Measurements from ENCODE around the gene COL9A1. TPM values are rescaled to one million over a fixed set of nuclear protein-coding genes. Genes with fewer than 3 reads are reported as not detected.

Gene COL9A1
- total RNA-seq, 4 donors from 2014 or later: 0.66 to 2.3 (median 1.2) TPM; not detected in 1

DNA sequence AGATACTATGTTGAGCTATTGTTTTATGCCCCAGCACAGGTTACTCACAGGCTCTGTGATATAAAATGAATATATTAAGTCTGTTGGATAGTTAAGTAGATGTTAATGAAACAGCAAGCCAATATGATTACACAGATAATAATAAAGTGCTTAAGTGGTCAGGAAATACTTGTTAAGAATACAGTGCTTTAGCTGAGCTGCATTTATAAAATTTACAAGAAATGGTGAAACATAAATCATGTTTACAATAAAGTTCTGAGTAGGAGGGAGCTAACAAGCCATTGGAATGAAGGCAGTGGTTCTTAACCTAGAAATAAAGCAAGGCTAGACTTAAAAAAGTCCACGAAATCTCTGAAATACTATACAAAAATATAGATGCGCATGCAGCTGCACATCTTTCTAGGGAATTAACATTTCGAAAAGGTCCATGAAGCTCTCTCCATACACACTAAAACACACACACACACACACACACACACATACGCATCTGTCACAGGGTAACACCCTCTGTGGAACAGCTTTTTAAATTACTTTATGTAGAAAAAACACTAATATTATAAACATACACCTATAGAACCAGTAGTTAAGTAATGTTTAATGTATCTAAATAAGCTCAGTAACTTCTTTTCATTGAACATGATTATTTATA lies 87.3 kb downstream of the COL9A1 start:
- WGBS, 2 donors: 85% methylated on average over 4 of the region's 4 CpGs
- no peaks in the 10 kb centered on the region for H3K27me3 ChIP-seq
- H3K27ac ChIP-seq: no peak overlapping the region
- no peaks in the 10 kb centered on the region for H3K4me1 ChIP-seq
- H3K4me3 ChIP-seq: no peak overlapping the region
- TF ChIP-seq CTCF (IDR thresholded peaks at IDR 0.05): no peak
- TF ChIP-seq POLR2A (IDR thresholded peaks at IDR 0.05): no peak
- no peak for TF ChIP-seq EP300 (IDR thresholded peaks at IDR 0.05)
- no peaks in the 10 kb centered on the region for H3K9me3 ChIP-seq
- DNase-seq (ENCODE audit: low spot score in 2 of 2): no peak
- no peaks in the 10 kb centered on the region for H3K36me3 ChIP-seq

DNA sequence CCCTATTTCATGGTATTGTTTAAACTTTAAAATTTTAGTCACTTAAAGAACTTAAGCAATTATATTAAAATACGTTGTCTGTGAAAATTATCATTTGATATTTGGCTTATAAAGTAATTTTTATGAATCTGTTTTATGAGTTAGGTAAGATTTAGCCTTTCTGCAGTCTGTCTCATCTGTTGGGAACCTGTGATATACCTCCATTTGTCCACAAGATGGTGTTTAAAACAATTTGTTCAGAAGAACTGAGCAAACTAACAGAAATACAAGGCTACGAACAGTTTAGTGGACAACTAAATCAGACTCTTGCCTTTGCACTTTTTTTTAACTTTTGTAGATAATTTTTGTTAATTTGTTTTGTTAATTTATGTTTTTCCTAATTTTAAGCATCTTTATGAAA lies 92.4 kb downstream of the COL9A1 start:
- no peaks in the 10 kb centered on the region for H3K27me3 ChIP-seq
- TF ChIP-seq EP300 (IDR thresholded peaks at IDR 0.05): no peak
- TF ChIP-seq POLR2A (IDR thresholded peaks at IDR 0.05): no peak
- peak in 1 of 5 experiments; percentile 23 for TF ChIP-seq CTCF (IDR thresholded peaks at IDR 0.05)
- WGBS, 2 donors: 51 to 58% methylated on average over 2 of the region's 2 CpGs

GRCh38 chr6:70208235-70208790 lies 94.6 kb downstream of the COL9A1 start:
- H3K4me3 ChIP-seq: no peak overlapping the region
- no peaks in the 10 kb centered on the region for H3K27me3 ChIP-seq
- H3K9me3 ChIP-seq: no peaks in the 10 kb centered on the region
- H3K4me1 ChIP-seq: no peaks in the 10 kb centered on the region
- no peak for TF ChIP-seq EP300 (IDR thresholded peaks at IDR 0.05)
- no peak overlapping the region for H3K27ac ChIP-seq
- WGBS, 2 donors: 57 to 61% methylated on average over 1 of the region's 1 CpG
- no peaks in the 10 kb centered on the region for H3K36me3 ChIP-seq
- no peak for DNase-seq (ENCODE audit: low spot score in 2 of 2)

More for the DNA sequence above, 92.4 kb downstream of the COL9A1 start:
- H3K4me3 ChIP-seq: no peak overlapping the region
- no peaks in the 10 kb centered on the region for H3K9me3 ChIP-seq
- H3K36me3 ChIP-seq: no peaks in the 10 kb centered on the region
- H3K4me1 ChIP-seq: no peaks in the 10 kb centered on the region
- H3K27ac ChIP-seq: no peak overlapping the region
- no peak for DNase-seq (ENCODE audit: low spot score in 2 of 2)

DNA sequence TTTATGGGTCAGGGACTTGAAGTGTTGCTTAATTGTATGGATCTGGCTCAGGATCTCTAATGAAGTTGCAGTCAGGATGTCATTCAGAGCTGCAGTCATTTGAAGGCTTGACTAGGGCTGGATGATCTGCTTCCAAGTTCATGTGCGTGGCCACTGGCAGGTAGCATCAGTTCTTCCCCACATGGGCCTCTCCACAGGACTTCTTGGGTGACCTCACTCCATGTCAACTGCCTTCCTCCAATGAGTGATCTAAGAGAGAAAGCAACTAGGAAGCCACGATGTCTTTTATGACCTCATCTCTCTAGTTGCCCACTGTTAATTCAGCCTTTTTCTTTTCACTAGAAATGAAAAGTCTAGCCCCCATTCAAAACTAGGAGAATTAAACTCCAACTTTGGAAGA lies 104.1 kb downstream of the COL9A1 start:
- Histone ChIP-seq H3K36me3 (no peaks in the 10 kb centered on the region), H3K4me3 (no peak overlapping the region), H3K9me3 (no peaks in the 10 kb centered on the region), H3K27me3 (no peaks in the 10 kb centered on the region), H3K4me1 (no peaks in the 10 kb centered on the region), H3K27ac (no peak overlapping the region)
- 50 to 59% methylated on average over 2 of the region's 2 CpGs for WGBS, 2 donors
- DNase-seq (ENCODE audit: low spot score in 2 of 2): no peak
- no peak for TF ChIP-seq POLR2A (IDR thresholded peaks at IDR 0.05)
- no peak for TF ChIP-seq EP300 (IDR thresholded peaks at IDR 0.05)
- TF ChIP-seq CTCF (IDR thresholded peaks at IDR 0.05): no peak

- Histone ChIP-seq H3K4me1 (no peaks in the 10 kb centered on the region), H3K27ac (no peak overlapping the region), H3K4me3 (no peak overlapping the region), H3K9me3 (no peaks in the 10 kb centered on the region), H3K27me3 (no peaks in the 10 kb centered on the region), H3K36me3 (no peaks in the 10 kb centered on the region)
- no peak for DNase-seq (ENCODE audit: low spot score in 2 of 2)
- no peak for TF ChIP-seq CTCF (IDR thresholded peaks at IDR 0.05)
- no peak for TF ChIP-seq EP300 (IDR thresholded peaks at IDR 0.05)
- no peak for TF ChIP-seq POLR2A (IDR thresholded peaks at IDR 0.05)
- 80 to 84% methylated on average over 2 of the region's 2 CpGs for WGBS, 2 donors
Observed at GRCh38 chr6:70196531-70196930, 106.4 kb downstream of the COL9A1 start.

Measured in tibial nerve (tissue), 4 donors.